Measurements from ENCODE around the gene MSX2. TPM values are rescaled to one million over a fixed set of nuclear protein-coding genes. Genes with fewer than 3 reads are reported as not detected.

Gene MSX2
- total and polyA plus RNA-seq, 2 donors from 2014 or later = 0.37 to 0.79 TPM

DNA sequence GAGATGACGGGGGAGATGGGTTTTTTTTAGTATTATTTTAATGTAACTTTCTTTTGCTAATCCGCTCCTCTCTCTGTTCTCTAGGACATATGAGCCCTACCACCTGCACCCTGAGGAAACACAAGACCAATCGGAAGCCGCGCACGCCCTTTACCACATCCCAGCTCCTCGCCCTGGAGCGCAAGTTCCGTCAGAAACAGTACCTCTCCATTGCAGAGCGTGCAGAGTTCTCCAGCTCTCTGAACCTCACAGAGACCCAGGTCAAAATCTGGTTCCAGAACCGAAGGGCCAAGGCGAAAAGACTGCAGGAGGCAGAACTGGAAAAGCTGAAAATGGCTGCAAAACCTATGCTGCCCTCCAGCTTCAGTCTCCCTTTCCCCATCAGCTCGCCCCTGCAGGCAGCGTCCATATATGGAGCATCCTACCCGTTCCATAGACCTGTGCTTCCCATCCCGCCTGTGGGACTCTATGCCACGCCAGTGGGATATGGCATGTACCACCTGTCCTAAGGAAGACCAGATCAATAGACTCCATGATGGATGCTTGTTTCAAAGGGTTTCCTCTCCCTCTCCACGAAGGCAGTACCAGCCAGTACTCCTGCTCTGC is 4.8 kb downstream of the MSX2 start:
- peaks cover 0 to 2% (median 0%) of the 10 kb centered on the region in 3 donors for H3K4me1 ChIP-seq (ENCODE audit: control insufficient read depth in 2 of 3, insufficient read depth in 2 of 3, low read depth in 1 of 3, low read length in 3 of 3)
- TF ChIP-seq, protein P1, sequence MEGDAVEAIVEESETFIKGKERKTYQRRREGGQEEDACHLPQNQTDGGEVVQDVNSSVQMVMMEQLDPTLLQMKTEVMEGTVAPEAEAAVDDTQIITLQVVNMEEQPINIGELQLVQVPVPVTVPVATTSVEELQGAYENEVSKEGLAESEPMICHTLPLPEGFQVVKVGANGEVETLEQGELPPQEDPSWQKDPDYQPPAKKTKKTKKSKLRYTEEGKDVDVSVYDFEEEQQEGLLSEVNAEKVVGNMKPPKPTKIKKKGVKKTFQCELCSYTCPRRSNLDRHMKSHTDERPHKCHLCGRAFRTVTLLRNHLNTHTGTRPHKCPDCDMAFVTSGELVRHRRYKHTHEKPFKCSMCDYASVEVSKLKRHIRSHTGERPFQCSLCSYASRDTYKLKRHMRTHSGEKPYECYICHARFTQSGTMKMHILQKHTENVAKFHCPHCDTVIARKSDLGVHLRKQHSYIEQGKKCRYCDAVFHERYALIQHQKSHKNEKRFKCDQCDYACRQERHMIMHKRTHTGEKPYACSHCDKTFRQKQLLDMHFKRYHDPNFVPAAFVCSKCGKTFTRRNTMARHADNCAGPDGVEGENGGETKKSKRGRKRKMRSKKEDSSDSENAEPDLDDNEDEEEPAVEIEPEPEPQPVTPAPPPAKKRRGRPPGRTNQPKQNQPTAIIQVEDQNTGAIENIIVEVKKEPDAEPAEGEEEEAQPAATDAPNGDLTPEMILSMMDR (IDR thresholded peaks at IDR 0.05; ENCODE audit: borderline replicate concordance, extremely low read depth, insufficient read depth) = no peak
- no peak overlapping the region for H3K27ac ChIP-seq (ENCODE audit: low read depth in 2 of 2, low read length in 2 of 2)
- H3K27me3 ChIP-seq (ENCODE audit: control insufficient read depth, insufficient read depth, low read length) = peaks cover 82% of the 10 kb centered on the region
- no peak for FAIRE-seq
- H3K9ac ChIP-seq (ENCODE audit: low read length in 3 of 3) = no peak overlapping the region
- H3K4me3 ChIP-seq (ENCODE audit: low read length in 3 of 3) = no peak overlapping the region
- no peak for DNase-seq
- H3K9me3 ChIP-seq (ENCODE audit: control insufficient read depth in 2 of 3, insufficient read depth in 1 of 3, low read length in 3 of 3) = no peaks in the 10 kb centered on the region
- no peaks in the 10 kb centered on the region for H3K36me3 ChIP-seq (ENCODE audit: control insufficient read depth in 2 of 3, insufficient read depth in 3 of 3, low read length in 3 of 3)
- intact Hi-C loops (cut with DNase I) = no loop called here

DNA sequence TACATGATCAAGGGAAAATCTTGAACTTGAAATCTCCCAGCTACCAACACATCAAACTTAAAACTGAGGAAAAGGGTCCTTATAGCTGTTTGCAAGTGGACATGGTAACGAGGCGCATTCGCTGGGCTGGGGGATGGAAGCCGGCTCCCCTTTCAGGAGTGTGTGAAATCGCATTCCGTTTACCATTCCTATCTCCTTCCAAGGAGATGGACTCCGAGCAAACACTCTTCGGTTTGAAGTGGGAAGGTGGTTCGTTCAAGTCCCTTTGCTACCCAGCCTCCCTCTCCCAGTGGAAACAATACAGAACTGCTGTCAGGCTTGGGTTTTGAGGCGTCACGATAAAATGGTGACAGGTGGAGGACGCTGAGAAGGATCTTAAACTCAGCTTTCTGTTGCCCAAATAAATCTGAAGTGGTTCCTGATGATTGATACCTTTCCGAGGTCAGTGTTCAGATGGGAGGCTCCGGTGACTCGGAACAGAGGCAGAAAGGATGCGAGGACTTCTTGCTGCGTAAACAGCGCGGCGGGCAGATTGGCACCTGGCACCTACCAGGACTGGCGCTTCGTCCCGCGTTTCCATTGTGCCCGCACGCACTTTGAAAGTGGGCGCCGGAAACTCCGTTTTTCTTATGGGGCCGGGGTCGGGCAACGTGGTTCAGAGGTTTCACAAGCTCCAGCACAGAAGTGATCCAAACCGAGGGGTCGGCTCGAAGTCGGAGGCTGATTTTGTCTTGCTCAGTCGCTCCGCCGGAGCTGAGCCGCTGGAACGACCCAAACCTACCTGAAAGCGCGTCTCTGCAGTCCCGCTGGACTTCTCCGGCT is 7.0 kb downstream of the MSX2 start:
- Histone ChIP-seq H3K9me3 (ENCODE audit: control insufficient read depth in 2 of 3, insufficient read depth in 1 of 3, low read length in 3 of 3) (no peaks in the 10 kb centered on the region), H3K27ac (ENCODE audit: low read depth in 2 of 2, low read length in 2 of 2) (no peak overlapping the region), H3K4me1 (ENCODE audit: control insufficient read depth in 2 of 3, insufficient read depth in 2 of 3, low read depth in 1 of 3, low read length in 3 of 3) (peaks cover 0 to 2% (median 0%) of the 10 kb centered on the region in 3 donors), H3K36me3 (ENCODE audit: control insufficient read depth in 2 of 3, insufficient read depth in 3 of 3, low read length in 3 of 3) (no peaks in the 10 kb centered on the region), H3K4me3 (ENCODE audit: low read length in 3 of 3) (no peak overlapping the region), H3K27me3 (ENCODE audit: control insufficient read depth, insufficient read depth, low read length) (peaks cover 83% of the 10 kb centered on the region), H3K9ac (ENCODE audit: low read length in 3 of 3) (no peak overlapping the region)
- DNase-seq = peak in 1 of 5 donors; percentile 43
- intact Hi-C loops (cut with DNase I) = no loop called here
- FAIRE-seq = no peak
- TF ChIP-seq, protein P1 (IDR thresholded peaks at IDR 0.05; ENCODE audit: borderline replicate concordance, extremely low read depth, insufficient read depth) = no peak

DNA sequence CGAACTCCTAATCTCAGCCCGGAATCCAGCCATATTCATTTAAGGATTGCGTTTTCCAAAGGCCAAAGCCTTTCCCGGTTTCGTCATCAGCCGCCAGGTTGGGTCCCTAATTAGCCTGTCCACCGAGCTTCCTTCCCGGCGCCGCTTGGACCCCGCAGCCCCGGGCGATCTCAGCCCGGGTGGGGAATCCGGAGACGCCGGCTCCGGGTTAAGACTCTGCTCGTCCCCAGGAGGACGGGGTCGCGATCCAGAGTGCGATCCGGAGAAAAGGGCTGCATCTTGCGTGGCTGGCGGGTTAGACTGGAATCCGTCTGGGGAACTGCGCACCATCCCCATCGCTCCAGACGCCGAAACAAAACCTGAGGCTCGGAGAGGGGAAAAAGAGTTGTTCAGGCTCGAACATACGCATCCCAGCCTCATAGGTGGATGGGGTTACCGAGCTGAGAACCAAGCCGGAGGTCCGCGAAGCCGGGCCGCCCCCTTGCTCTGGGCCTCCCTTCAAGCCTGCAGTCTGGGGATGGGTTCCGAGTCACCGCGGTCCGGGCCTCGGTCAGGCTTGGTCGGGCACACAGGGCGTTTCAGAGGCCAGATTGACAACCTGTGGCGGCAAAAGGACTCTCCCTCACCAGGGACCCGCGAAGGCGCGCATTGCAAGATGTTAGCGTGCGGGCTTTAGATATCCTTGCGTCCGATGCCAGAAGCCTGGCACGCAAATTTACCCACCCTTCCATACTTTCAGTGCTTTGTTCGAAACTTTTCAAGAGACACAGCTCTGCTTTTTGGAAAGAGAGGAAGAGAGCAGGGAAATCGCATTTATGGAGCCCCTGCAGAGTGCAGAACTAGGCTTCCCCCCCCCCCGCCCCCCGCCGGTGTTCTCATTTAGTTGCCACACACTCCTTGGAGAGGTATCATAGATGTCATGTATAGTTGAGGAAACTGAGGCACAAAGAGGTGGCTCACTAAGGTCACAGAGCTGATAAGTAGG is 7.9 kb downstream of the MSX2 start:
- Histone ChIP-seq H3K4me3 (ENCODE audit: low read length in 3 of 3) (no peak overlapping the region), H3K4me1 (ENCODE audit: control insufficient read depth in 2 of 3, insufficient read depth in 2 of 3, low read depth in 1 of 3, low read length in 3 of 3) (peaks cover 0 to 2% (median 0%) of the 10 kb centered on the region in 3 donors), H3K27me3 (ENCODE audit: control insufficient read depth, insufficient read depth, low read length) (peaks cover 81% of the 10 kb centered on the region), H3K27ac (ENCODE audit: low read depth in 2 of 2, low read length in 2 of 2) (no peak overlapping the region), H3K9me3 (ENCODE audit: control insufficient read depth in 2 of 3, insufficient read depth in 1 of 3, low read length in 3 of 3) (no peaks in the 10 kb centered on the region), H3K9ac (ENCODE audit: low read length in 3 of 3) (no peak overlapping the region), H3K36me3 (ENCODE audit: control insufficient read depth in 2 of 3, insufficient read depth in 3 of 3, low read length in 3 of 3) (no peaks in the 10 kb centered on the region)
- TF ChIP-seq, protein P1 (IDR thresholded peaks at IDR 0.05; ENCODE audit: borderline replicate concordance, extremely low read depth, insufficient read depth) = no peak
- intact Hi-C loops (cut with DNase I) = no loop called here
- FAIRE-seq = no peak
- peak in 2 of 5 donors; percentile 26 to 39 for DNase-seq
